Breast epithelium (tissue), 3 donors: Measurements from ENCODE around the gene FSD1.

Source experiments
- POLR2A ChIP-seq: fragments of 450-650 bp; IDR thresholded peaks from one replicate; pipeline ENCODE4 v1.6.1; 2016; ENCODE audit warnings: antibody characterized with exemption, mild to moderate bottlenecking, moderate library complexity
- TF ChIP-seq, protein P1 (sequence below), 3 donors: fragments of 450-650 bp; IDR thresholded peaks; one replicate each; pipeline ENCODE4 v1.5.1; 2016 to 2017; ENCODE audit warnings: antibody characterized with exemption in 3 of 3, mild to moderate bottlenecking in 3 of 3, moderate library complexity in 3 of 3

DNA sequence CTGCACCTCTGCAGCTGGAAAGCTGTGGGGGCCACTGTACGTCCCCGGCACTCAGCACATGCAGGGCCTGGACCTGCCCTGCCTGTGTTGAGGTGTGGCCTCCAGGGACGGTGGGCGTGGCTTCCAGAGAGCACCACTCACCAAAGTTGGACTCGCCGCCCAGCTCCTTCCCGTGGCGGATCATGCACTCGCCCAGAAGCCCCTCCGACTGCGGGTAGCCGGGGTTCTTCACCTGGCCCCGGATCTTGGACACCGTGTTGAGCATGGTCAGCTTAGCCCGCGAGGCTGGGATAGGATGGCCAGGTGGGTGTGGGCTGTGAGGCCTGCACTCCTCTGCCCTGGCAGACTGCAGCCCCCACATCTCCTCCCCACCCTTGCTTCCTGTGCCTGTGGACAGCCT, 60.9 kb downstream of the FSD1 start:
- TF ChIP-seq, protein P1, sequence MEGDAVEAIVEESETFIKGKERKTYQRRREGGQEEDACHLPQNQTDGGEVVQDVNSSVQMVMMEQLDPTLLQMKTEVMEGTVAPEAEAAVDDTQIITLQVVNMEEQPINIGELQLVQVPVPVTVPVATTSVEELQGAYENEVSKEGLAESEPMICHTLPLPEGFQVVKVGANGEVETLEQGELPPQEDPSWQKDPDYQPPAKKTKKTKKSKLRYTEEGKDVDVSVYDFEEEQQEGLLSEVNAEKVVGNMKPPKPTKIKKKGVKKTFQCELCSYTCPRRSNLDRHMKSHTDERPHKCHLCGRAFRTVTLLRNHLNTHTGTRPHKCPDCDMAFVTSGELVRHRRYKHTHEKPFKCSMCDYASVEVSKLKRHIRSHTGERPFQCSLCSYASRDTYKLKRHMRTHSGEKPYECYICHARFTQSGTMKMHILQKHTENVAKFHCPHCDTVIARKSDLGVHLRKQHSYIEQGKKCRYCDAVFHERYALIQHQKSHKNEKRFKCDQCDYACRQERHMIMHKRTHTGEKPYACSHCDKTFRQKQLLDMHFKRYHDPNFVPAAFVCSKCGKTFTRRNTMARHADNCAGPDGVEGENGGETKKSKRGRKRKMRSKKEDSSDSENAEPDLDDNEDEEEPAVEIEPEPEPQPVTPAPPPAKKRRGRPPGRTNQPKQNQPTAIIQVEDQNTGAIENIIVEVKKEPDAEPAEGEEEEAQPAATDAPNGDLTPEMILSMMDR (IDR thresholded peaks at IDR 0.05), result no peak
- no peak for TF ChIP-seq POLR2A
